ENCODE measurements around the gene AP5B1.

DNA sequence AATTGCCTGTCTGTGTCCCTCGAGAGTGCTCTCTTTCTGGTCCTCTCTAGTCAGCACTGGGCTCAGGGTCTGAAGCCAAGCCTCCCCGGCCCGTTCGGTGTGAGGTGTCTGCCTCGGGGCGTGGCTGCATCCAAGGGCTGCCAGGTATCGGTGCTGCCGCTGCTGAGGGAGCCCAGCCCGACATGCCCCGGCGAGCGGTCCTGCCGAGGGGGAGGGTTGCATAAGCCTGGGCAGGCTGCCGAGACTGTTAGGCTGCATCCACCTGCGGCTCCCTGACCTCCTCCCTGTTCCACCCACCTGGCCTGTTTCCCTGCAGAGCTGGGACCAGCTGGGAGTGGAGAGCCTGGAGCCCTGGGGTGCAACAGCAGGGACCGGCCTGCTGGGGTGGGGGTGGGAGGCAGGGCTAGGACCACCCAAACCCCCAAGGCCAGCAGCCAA, 12.4 kb upstream of the AP5B1 start:
- TF ChIP-seq CTCF (IDR thresholded peaks at IDR 0.05; ENCODE audit: insufficient read depth, low read length) (no peak), REST (IDR thresholded peaks at IDR 0.05; ENCODE audit: insufficient replicate concordance, low read depth) (no peak), POLR2AphosphoS5 (IDR thresholded peaks at IDR 0.05; ENCODE audit: low read depth) (no peak), SPI1 (IDR thresholded peaks at IDR 0.05; ENCODE audit: borderline replicate concordance, low read depth) (no peak), GABPA (IDR thresholded peaks at IDR 0.05; ENCODE audit: low read depth) (no peak)
